Transverse colon (tissue), 3 donors: ENCODE measurements around the gene GRIA3.

Source experiments
- EP300 ChIP-seq: sonication (generic); formaldehyde crosslinking; IDR thresholded peaks from one replicate; pipeline ENCODE4 v1.6.1; 2017; ENCODE audit warnings: antibody characterized with exemption, low read depth
- TF ChIP-seq, protein P1 (sequence below), 5 experiments: fragments of 200-600 bp in 3 of 5; fragments of 450-650 bp in 2 of 5; sonication (generic) in 3 of 5; IDR thresholded peaks; 1 replicate in 2 of 5; 2 replicates in 3 of 5; pipeline ENCODE4 v1.5.1; 2016 to 2017; ENCODE audit warnings: antibody characterized with exemption in 5 of 5, inconsistent platforms in 3 of 5, mild to moderate bottlenecking in 2 of 5, moderate library complexity in 1 of 5

DNA sequence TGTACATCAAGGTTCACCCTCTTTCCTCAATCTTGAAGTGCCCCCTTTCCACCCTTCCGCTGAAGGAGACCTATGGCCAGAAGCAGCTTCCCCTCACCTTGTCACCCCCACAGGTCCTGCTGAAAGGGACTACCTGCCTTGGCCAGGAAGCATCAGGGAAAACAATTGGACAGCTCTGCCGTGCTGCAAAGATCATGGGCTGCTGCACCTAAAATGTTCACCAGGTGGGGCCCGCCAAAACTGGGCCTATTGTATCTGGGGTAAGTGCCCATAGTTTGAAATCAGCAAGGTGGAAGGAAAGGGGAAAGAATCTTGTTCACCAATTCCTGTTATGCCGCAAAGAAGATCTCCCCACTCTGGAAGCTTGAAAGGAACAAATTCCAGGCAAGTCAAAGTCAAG lies 18.4 kb downstream of the GRIA3 start:
- TF ChIP-seq, protein P1, sequence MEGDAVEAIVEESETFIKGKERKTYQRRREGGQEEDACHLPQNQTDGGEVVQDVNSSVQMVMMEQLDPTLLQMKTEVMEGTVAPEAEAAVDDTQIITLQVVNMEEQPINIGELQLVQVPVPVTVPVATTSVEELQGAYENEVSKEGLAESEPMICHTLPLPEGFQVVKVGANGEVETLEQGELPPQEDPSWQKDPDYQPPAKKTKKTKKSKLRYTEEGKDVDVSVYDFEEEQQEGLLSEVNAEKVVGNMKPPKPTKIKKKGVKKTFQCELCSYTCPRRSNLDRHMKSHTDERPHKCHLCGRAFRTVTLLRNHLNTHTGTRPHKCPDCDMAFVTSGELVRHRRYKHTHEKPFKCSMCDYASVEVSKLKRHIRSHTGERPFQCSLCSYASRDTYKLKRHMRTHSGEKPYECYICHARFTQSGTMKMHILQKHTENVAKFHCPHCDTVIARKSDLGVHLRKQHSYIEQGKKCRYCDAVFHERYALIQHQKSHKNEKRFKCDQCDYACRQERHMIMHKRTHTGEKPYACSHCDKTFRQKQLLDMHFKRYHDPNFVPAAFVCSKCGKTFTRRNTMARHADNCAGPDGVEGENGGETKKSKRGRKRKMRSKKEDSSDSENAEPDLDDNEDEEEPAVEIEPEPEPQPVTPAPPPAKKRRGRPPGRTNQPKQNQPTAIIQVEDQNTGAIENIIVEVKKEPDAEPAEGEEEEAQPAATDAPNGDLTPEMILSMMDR (IDR thresholded peaks at IDR 0.05) = no peak
- no peak for TF ChIP-seq EP300
